Astrocyte (in vitro differentiated cells and primary cell): ENCODE measurements around the gene OR52M1.

Experiments used
- EZH2 ChIP-seq: IDR thresholded peaks from 2 replicates; pipeline ENCODE4 v1.6.1; 2012; ENCODE audit warnings: mild to moderate bottlenecking, low read length, inconsistent platforms; ENCODE audit not compliant: insufficient read depth
- TF ChIP-seq, protein P1 (sequence below): IDR thresholded peaks from 2 replicates; pipeline ENCODE4 v1.5.1; 2011; ENCODE audit warnings: low read depth, mild to moderate bottlenecking, inconsistent platforms, low read length, moderate library complexity; ENCODE audit not compliant: insufficient read depth

DNA sequence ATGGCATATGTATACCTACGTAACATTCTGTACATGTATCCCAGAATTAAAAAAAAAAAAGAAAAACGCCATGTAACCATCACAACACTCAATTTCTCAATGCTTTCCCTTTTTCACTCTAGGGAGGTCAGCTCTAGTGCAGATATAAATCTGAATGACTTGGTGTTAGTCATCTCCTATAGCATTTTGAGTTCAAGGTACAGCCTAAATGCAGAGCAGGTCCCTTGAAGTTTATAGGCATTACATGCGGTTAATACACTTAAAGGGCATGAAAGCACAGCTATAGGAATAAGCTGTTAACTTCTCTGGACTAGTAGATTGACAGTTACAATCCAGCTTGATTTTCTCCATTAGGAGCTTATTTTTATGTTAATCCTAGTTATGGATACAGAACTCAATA lies 20.4 kb downstream of the OR52M1 start:
- TF ChIP-seq, protein P1, sequence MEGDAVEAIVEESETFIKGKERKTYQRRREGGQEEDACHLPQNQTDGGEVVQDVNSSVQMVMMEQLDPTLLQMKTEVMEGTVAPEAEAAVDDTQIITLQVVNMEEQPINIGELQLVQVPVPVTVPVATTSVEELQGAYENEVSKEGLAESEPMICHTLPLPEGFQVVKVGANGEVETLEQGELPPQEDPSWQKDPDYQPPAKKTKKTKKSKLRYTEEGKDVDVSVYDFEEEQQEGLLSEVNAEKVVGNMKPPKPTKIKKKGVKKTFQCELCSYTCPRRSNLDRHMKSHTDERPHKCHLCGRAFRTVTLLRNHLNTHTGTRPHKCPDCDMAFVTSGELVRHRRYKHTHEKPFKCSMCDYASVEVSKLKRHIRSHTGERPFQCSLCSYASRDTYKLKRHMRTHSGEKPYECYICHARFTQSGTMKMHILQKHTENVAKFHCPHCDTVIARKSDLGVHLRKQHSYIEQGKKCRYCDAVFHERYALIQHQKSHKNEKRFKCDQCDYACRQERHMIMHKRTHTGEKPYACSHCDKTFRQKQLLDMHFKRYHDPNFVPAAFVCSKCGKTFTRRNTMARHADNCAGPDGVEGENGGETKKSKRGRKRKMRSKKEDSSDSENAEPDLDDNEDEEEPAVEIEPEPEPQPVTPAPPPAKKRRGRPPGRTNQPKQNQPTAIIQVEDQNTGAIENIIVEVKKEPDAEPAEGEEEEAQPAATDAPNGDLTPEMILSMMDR = no peak
- TF ChIP-seq EZH2 = no peak
